NCI-H146 treated with DMSO at 0.1 percent for 48 hours (cell line): ENCODE results near the gene DERA.

ENCODE experiments used
- DNase-seq: peaks from one replicate; lab custom pipeline; 2025; ENCODE audit not compliant: unreplicated experiment; lab: John Stamatoyannopoulos, UW

Gene DERA

DNA sequence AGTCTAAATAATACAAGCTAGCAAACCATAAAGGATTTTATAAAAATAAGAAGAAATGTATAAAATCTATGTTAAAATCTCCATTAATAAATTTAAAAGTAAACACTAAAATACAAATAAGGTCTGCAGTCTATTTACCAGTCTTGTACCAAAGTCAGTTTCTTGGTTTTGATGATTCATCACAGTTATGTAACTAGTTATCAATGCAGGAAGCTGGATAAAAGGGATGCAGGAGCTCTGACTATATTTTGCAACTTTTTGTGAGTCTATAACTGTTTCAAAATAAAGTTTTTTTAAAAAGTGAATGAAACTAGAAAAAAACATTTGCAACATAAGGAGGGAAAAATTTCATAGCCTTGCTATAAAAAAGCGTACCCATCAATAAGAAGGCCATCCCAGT, 151.5 kb downstream of the DERA start:
- DNase-seq: no peak

- no peak for DNase-seq
These were observed 152.6 kb downstream of the DERA start for GRCh38 chr12:16063726-16064125.

DNA sequence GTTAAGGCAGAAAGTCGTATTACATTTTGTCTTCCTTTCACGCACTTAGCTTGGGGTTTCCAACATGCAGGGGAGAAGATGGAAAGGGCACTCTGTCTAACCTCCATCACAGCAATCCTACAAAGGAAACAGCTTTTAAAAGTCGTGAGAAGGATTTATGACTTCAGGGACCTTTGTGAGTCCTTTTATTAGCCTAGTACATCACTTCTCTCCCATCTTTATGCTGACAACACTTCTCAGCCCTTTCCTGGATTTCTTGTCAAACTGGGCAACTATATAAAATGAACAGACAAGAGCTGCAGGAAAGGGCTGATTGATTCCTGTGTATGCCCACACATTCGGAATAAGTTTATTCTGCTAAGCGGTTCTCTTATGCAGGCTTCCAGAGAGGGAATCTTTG, 159.0 kb downstream of the DERA start:
- no peak for DNase-seq

- DNase-seq: no peak
These were observed 161.5 kb downstream of the DERA start for GRCh38 chr12:16072678-16073077.

DNA sequence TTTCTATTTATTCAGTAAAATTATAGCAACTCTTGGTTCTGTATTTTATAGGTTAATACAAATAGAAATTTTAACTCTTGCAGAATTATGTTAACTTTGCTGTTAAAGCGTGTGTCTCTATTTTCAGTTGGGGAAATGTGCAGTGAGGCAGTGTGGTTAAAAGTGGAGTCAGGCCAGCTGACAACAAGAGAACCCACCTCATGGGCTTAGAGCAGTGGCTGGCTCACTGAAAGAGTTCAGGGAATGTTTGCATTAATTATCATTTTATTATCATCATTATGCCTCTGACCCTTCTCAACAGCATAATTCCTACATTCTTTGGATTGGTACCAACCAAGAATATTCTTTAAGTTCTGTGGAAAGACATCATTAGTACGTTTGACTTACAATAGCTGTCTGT, 163.8 kb downstream of the DERA start:
- no peak for DNase-seq

- no peak for DNase-seq
These were observed 164.8 kb downstream of the DERA start for GRCh38 chr12:16075887-16076286.

DNA sequence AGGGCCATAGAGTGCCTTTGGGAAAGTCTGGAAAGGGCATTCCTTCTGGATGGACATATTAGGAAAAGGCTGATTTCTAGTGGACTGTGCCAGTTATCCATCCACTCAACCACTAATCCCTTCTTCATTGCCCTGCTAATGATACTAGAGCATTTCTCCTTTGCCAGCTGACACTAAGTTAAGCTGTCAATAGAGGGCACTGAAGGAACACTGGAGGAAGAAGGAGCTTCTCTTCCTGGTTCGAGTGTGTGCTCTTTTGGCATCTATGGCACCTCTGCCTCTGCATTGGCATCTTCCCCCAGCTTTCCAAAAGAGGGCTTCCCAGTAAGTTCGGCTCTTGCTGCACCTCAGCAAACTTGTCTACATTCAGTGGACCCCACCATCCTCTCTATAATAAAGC, 165.4 kb downstream of the DERA start:
- DNase-seq: peak; percentile 87

- DNase-seq: no peak
These were observed 165.9 kb downstream of the DERA start for GRCh38 chr12:16076970-16077522.

DNA sequence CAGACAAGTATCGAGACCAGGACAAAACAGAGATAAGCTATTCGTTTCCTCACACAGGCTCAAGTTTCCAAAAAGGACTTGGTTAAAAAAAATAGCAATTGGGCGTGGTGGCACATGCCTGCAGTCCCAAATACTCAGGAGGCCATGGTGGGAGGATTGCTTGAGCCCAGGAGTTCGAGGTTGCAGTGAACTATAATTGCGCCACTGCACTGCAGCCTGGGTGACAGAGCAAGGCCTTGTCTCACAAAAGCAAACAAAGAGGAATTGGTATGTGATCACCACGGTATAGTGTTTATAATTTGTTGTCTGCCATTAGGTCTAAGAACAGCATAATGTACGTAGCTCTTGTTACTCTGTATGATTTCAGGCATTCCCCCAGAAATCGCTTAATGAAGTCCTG, 175.3 kb downstream of the DERA start:
- DNase-seq: no peak

DNA sequence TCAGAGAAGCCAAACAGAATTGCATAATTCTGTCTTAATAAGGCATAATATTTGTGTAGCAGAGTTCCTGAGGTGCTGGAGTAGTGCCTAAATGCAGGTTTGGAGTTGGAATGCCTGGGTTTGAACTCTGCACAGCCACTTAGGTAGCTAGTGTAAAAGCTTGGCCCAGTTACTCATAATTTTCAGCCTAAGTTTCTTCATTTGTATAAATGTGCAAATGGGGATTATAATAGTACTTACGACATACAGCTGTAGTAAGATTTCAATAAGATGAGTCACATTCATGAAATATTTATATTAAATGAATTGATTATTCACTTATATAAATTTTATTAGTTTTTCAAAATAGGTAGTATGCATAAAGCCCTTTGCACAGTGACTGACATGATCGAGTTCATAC, 175.8 kb downstream of the DERA start:
- no peak for DNase-seq
